ENCODE measurements around the gene HSPA1B. TPM values are rescaled to one million over a fixed set of nuclear protein-coding genes. Genes with fewer than 3 reads are reported as not detected.

Gene HSPA1B
- total RNA-seq, result 65.5 and 65.8 TPM in 2 replicates
- long read RNA-seq, transcript HSPA1B-201 (1 exons, 2,521 nt), result major isoform, 23 of 24 reads
- long read RNA-seq, partial matches to known transcripts, result 0 of 24 reads
- long read RNA-seq, other reads (novel, unspliced or antisense), result 1 of 24 reads

- DNase-seq (ENCODE audit: extremely low spot score, unreplicated experiment), result peak; percentile 100
- peaks cover 37% of the 10 kb centered on the region for H3K4me1 Mint-ChIP-seq (ENCODE audit: unreplicated experiment)
- no peaks in the 10 kb centered on the region for H3K9me3 Mint-ChIP-seq (ENCODE audit: unreplicated experiment)
- H3K27ac Mint-ChIP-seq (ENCODE audit: unreplicated experiment), result peak within 1 kb of the TSS; percentile 99
- no peaks in the 10 kb centered on the region for H3K27me3 Mint-ChIP-seq (ENCODE audit: unreplicated experiment)
- no peaks in the 10 kb centered on the region for H3K36me3 Mint-ChIP-seq (ENCODE audit: unreplicated experiment)
- H3K4me3 Mint-ChIP-seq (ENCODE audit: unreplicated experiment), result peak within 1 kb of the TSS; percentile 87
- TF ChIP-seq, protein P1, sequence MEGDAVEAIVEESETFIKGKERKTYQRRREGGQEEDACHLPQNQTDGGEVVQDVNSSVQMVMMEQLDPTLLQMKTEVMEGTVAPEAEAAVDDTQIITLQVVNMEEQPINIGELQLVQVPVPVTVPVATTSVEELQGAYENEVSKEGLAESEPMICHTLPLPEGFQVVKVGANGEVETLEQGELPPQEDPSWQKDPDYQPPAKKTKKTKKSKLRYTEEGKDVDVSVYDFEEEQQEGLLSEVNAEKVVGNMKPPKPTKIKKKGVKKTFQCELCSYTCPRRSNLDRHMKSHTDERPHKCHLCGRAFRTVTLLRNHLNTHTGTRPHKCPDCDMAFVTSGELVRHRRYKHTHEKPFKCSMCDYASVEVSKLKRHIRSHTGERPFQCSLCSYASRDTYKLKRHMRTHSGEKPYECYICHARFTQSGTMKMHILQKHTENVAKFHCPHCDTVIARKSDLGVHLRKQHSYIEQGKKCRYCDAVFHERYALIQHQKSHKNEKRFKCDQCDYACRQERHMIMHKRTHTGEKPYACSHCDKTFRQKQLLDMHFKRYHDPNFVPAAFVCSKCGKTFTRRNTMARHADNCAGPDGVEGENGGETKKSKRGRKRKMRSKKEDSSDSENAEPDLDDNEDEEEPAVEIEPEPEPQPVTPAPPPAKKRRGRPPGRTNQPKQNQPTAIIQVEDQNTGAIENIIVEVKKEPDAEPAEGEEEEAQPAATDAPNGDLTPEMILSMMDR (IDR thresholded peaks at IDR 0.05), result no peak
Observed at GRCh38 chr6:31827286-31828079, at the start of gene HSPA1B. Gene HSPA1B (plus strand): TSS chr6:31827738. CDS start chr6:31827951, 213 bp downstream.

DNA sequence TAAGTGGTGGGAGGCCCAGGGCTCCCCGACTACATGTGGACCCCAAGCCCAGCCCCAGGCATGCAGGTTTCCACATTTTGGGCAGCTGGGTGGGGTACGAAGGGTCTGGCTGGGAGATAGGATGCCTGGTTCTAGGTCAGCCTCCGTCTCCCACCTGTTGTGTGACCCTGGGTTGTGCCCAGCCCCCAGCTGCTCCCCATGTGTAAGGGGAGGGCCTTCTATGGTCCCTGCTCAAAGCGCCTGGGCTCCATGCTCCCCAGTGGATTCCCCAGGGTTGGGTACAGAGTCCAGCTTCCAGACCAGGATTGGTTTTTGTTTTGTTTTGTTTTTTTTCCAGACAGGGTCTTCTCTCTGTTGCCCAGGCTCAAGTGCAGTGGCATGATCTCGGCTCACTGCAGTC, 49.3 kb upstream of the HSPA1B start:
- H3K27me3 Mint-ChIP-seq (ENCODE audit: unreplicated experiment), result no peaks in the 10 kb centered on the region
- H3K4me1 Mint-ChIP-seq (ENCODE audit: unreplicated experiment), result peaks cover 9% of the 10 kb centered on the region
- no peak for DNase-seq (ENCODE audit: extremely low spot score, unreplicated experiment)
- no peaks in the 10 kb centered on the region for H3K9me3 Mint-ChIP-seq (ENCODE audit: unreplicated experiment)
- no peak overlapping the region for H3K4me3 Mint-ChIP-seq (ENCODE audit: unreplicated experiment)
- peaks cover 9% of the 10 kb centered on the region for H3K36me3 Mint-ChIP-seq (ENCODE audit: unreplicated experiment)
- TF ChIP-seq, protein P1 (IDR thresholded peaks at IDR 0.05), result no peak
- H3K27ac Mint-ChIP-seq (ENCODE audit: unreplicated experiment), result no peak overlapping the region

GRCh38 chr6:31778999-31779885, 48.3 kb upstream of the HSPA1B start:
- no peaks in the 10 kb centered on the region for H3K27me3 Mint-ChIP-seq (ENCODE audit: unreplicated experiment)
- DNase-seq (ENCODE audit: extremely low spot score, unreplicated experiment), result no peak

DNA sequence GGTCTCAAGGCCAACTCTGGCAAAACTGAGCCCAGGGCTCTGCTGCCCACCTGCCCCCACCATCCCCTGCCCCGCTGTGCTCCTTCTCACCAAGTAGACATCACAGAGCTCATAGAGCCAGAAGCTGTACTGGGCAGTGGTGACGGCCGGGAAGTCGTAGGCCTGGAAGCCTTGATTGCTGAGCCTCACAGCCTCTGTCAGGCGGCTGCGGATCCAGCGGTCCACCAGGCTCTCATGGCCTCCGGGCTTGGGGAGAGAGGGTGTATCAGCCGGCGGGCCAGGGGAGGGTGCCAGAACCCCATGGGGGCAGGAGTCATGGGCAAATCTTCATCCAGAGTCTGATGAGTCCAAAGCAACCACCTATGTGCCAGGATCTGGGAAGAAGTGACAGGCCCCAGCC, 47.6 kb upstream of the HSPA1B start:
- H3K36me3 Mint-ChIP-seq (ENCODE audit: unreplicated experiment), result peaks cover 16% of the 10 kb centered on the region
- H3K4me3 Mint-ChIP-seq (ENCODE audit: unreplicated experiment), result no peak overlapping the region
- no peaks in the 10 kb centered on the region for H3K9me3 Mint-ChIP-seq (ENCODE audit: unreplicated experiment)
- H3K27ac Mint-ChIP-seq (ENCODE audit: unreplicated experiment), result no peak overlapping the region
- TF ChIP-seq, protein P1 (IDR thresholded peaks at IDR 0.05), result no peak
- H3K4me1 Mint-ChIP-seq (ENCODE audit: unreplicated experiment), result peaks cover 9% of the 10 kb centered on the region
- DNase-seq (ENCODE audit: extremely low spot score, unreplicated experiment), result no peak
- no peaks in the 10 kb centered on the region for H3K27me3 Mint-ChIP-seq (ENCODE audit: unreplicated experiment)

More at GRCh38 chr6:31778999-31779885, 48.3 kb upstream of the HSPA1B start:
- H3K36me3 Mint-ChIP-seq (ENCODE audit: unreplicated experiment), result peaks cover 11% of the 10 kb centered on the region
- TF ChIP-seq, protein P1 (IDR thresholded peaks at IDR 0.05), result no peak
- H3K27ac Mint-ChIP-seq (ENCODE audit: unreplicated experiment), result no peak overlapping the region
- H3K4me3 Mint-ChIP-seq (ENCODE audit: unreplicated experiment), result no peak overlapping the region
- H3K4me1 Mint-ChIP-seq (ENCODE audit: unreplicated experiment), result peaks cover 9% of the 10 kb centered on the region
- no peaks in the 10 kb centered on the region for H3K9me3 Mint-ChIP-seq (ENCODE audit: unreplicated experiment)
